ENCODE results near the gene RASSF7. TPM values are rescaled to one million over a fixed set of nuclear protein-coding genes. Genes with fewer than 3 reads are reported as not detected.

RASSF7 gene
- total and polyA plus RNA-seq, 10 of the 15 experiments (the other 5 are each of a cell fraction or from before 2014, with no cell fraction given), result 0.39 to 29.7 (median 13.2) TPM

DNA sequence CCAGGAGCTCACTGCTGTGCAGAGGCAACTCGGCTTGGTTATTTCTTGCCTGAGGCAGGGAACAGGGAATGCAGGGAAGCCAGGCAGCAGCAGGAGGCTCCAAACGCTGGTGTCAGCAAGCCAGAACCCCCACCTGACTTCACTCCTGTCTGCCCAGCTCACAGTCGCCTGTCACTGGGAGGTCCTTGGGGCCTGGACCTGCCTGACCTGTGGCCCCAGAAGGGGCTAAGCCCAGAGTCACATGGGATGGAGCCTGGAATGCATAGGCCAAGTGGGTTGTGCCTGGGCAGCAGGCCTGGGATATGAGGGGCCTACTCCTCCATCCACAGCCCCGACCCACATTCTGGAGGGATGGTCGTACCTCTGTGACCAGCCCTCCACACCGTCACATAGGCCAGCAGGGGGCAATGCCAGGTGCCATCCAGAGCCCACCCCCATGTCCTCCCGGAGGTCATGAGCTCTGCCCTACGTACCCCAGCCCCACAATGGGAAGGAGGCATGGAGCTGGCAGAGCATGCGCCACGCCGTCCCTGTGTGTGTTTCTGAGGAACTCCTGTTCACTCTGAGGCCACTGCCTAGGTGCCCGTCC is 5.2 kb downstream of the RASSF7 start:
- H3K4me3 ChIP-seq, result 0 out of 2 replicates have a peak overlapping the region, but pooled peaks have one; percentile 97
- no peak overlapping the region for H3K9ac ChIP-seq (ENCODE audit: control insufficient read depth, insufficient read depth, low read length)
- no TSS peak for BruUV-seq (replicated peaks)
- ChIA-PET SMC1A (ENCODE audit: uncharacterized antibody, unreplicated experiment) (no interaction called here), POLR2A (interaction anchor here (0.6 to 1.5 kb wide), 3 partner anchors 10 to 100 kb away, joined by 3 to 13 read pairs (median 5); partner anchors contain the start of gene PHRF1), CTCF (interaction anchor here (1.1 to 2.3 kb wide), 2 partner anchors 9 to 157 kb away, joined by 3 to 8 read pairs; no protein-coding TSS in a partner anchor), RAD21 (ENCODE audit: unreplicated experiment) (interaction anchor here (1.1 kb wide), 1 partner anchor 157 kb away, joined by 3 read pairs; no protein-coding TSS in a partner anchor)
- peaks cover 13% of the 10 kb centered on the region for H3K4me1 ChIP-seq (ENCODE audit: control insufficient read depth, insufficient read depth, low read length)
- no peaks in the 10 kb centered on the region for H3K27me3 ChIP-seq (replicated peaks in 1 of 2; ENCODE audit: control insufficient read depth in 2 of 2, insufficient read depth in 2 of 2, low read length in 1 of 2)
- 76% methylated on average over 12 of the region's 12 CpGs for WGBS (ENCODE audit: insufficient coverage, insufficient replicate concordance, low lambda C conversion rate, missing lambda C conversion rate)
- DNase-seq (ENCODE audit: low read depth, low spot score) (no peak), ATAC-seq (no peak), FAIRE-seq (no peak)
- peak overlapping the region; percentile 86; the same call in 1 of the 2 replicates for H3K4me2 ChIP-seq (ENCODE audit: control insufficient read depth, insufficient read depth)
- peaks cover 32% of the 10 kb centered on the region for H3K79me2 ChIP-seq (ENCODE audit: control insufficient read depth, insufficient read depth, low read length)
- H3K27ac ChIP-seq (ENCODE audit: control insufficient read depth, insufficient read depth), result no peak overlapping the region
- H3K36me3 ChIP-seq (ENCODE audit: control insufficient read depth in 2 of 2, insufficient read depth in 2 of 2, low read length in 1 of 2), result peaks cover 0 to 4% of the 10 kb centered on the region in 2 experiments; a peak in 1 of 4 replicates
- H4K20me1 ChIP-seq (ENCODE audit: control insufficient read depth, insufficient read depth), result no peaks in the 10 kb centered on the region
- 0 out of 2 replicates have a peak, but pooled peaks have one; percentile 11 for TF ChIP-seq BACH1 (IDR thresholded peaks at IDR 0.05; ENCODE audit: borderline replicate concordance)
- TF ChIP-seq, protein P1, sequence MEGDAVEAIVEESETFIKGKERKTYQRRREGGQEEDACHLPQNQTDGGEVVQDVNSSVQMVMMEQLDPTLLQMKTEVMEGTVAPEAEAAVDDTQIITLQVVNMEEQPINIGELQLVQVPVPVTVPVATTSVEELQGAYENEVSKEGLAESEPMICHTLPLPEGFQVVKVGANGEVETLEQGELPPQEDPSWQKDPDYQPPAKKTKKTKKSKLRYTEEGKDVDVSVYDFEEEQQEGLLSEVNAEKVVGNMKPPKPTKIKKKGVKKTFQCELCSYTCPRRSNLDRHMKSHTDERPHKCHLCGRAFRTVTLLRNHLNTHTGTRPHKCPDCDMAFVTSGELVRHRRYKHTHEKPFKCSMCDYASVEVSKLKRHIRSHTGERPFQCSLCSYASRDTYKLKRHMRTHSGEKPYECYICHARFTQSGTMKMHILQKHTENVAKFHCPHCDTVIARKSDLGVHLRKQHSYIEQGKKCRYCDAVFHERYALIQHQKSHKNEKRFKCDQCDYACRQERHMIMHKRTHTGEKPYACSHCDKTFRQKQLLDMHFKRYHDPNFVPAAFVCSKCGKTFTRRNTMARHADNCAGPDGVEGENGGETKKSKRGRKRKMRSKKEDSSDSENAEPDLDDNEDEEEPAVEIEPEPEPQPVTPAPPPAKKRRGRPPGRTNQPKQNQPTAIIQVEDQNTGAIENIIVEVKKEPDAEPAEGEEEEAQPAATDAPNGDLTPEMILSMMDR (IDR thresholded peaks at IDR 0.05 in 2 of 3, conservative IDR thresholded peaks at IDR 0.05 in 1 of 3; ENCODE audit: control insufficient read depth in 2 of 3, extremely low read depth in 1 of 3, insufficient read depth in 1 of 3, low read depth in 3 of 3, low read length in 3 of 3), result peak in 1 of 3 experiments; percentile 5; a peak in 2 of 6 replicates
- TF ChIP-seq PAX5 (IDR thresholded peaks at IDR 0.05; ENCODE audit: borderline replicate concordance, low read depth, low read length), result no peak
- intact Hi-C loops (cut with micrococcal nuclease; ENCODE audit: unreplicated experiment), result no loop called here
- in situ Hi-C loops (cut with MboI), result no loop called here
- H3K9me3 ChIP-seq (replicated peaks; ENCODE audit: control insufficient read depth, insufficient read depth, low read length), result no peaks in the 10 kb centered on the region
- H2AFZ ChIP-seq (ENCODE audit: control insufficient read depth, low read depth, low read length), result no peak overlapping the region

Measured in GM12878 (cell line).